Posterior cingulate gyrus (tissue), 11 donors: Measurements from ENCODE around the gene GPS1.

Experiments
- DNase-seq, 10 donors: peaks; one replicate each; pipeline versions ENCODE4 v3.0.0 to v3.0.0-alpha.2; 2020 to 2021; ENCODE audit warnings: mixed read lengths in 3 of 10
- intact Hi-C: fragments of 100-400 bp; cut with DNase I; formaldehyde crosslinking; loops from one replicate; pipeline ENCODE4 v1.15.1; 2023

GPS1 gene

GRCh38 chr17:82054351-82055022 lies 2.8 kb downstream of the GPS1 start:
- DNase-seq = peak in 1 of 10 donors; percentile 80

GRCh38 chr17:82055023-82055964 lies 3.6 kb downstream of the GPS1 start:
- intact Hi-C loops = loop anchor here (5.0 kb wide), 1 partner anchor 42 kb away; the partner anchor contains the start of gene FASN
- peak in 1 of 10 donors; percentile 40 for DNase-seq

More at GRCh38 chr17:82054351-82055022, 2.8 kb downstream of the GPS1 start:
- intact Hi-C loops = loop anchor here (5.0 kb wide), 1 partner anchor 43 kb away; the partner anchor contains the start of gene FASN

GRCh38 chr17:82055965-82056728 lies 4.4 kb downstream of the GPS1 start:
- no peak for DNase-seq

GRCh38 chr17:82056729-82057621 lies 5.3 kb downstream of the GPS1 start:
- intact Hi-C loops = loop anchor here (5.0 kb wide), 1 partner anchor 40 kb away; the partner anchor contains the start of gene FASN
- peak in 1 of 10 donors; percentile 84 for DNase-seq

More at GRCh38 chr17:82055965-82056728, 4.4 kb downstream of the GPS1 start:
- intact Hi-C loops = loop anchor here (5.0 kb wide), 1 partner anchor 41 kb away; the partner anchor contains the start of gene FASN

GRCh38 chr17:82058230-82058854 lies 6.6 kb downstream of the GPS1 start:
- intact Hi-C loops = loop anchor here (5.0 kb wide), 1 partner anchor 39 kb away; the partner anchor contains the start of gene FASN
- no peak for DNase-seq

- intact Hi-C loops = loop anchor here (5.0 kb wide), 1 partner anchor 38 kb away; the partner anchor contains the start of gene FASN
These were observed 7.2 kb downstream of the GPS1 start for GRCh38 chr17:82058855-82059249.

GRCh38 chr17:82059272-82060000 lies 7.7 kb downstream of the GPS1 start:
- intact Hi-C loops = loop anchor here (5.0 kb wide), 1 partner anchor 38 kb away; the partner anchor contains the start of gene FASN
- no peak for DNase-seq

More at GRCh38 chr17:82058855-82059249, 7.2 kb downstream of the GPS1 start:
- DNase-seq = no peak

GRCh38 chr17:82060001-82060380 lies 8.3 kb downstream of the GPS1 start:
- intact Hi-C loops = no loop called here
- DNase-seq = no peak

GRCh38 chr17:82060614-82061013 lies 8.9 kb downstream of the GPS1 start:
- intact Hi-C loops = no loop called here
- peak in 1 of 10 donors; percentile 82 for DNase-seq

- intact Hi-C loops = no loop called here
- peak in 1 of 10 donors; percentile 81 for DNase-seq
These were observed 9.6 kb downstream of the GPS1 start for GRCh38 chr17:82061047-82061925.

- intact Hi-C loops = no loop called here
- DNase-seq = peak in 2 of 10 donors; percentile 5 to 81
These were observed 10.6 kb downstream of the GPS1 start for GRCh38 chr17:82062076-82062983.

GRCh38 chr17:82062984-82063368 lies 11.3 kb downstream of the GPS1 start:
- DNase-seq = peak in 2 of 10 donors; percentile 2 to 65
- intact Hi-C loops = no loop called here

- peak in 2 of 10 donors; percentile 1 to 56 for DNase-seq
- intact Hi-C loops = no loop called here
These were observed 12.0 kb downstream of the GPS1 start for GRCh38 chr17:82063424-82064415.

GRCh38 chr17:82064433-82065192 lies 12.9 kb downstream of the GPS1 start:
- intact Hi-C loops = loop anchor here (1.0 kb wide), 1 partner anchor 12 kb away; no protein-coding TSS in a partner anchor
- peak in 1 of 10 donors; percentile 77 for DNase-seq
